GM12874 (cell line): ENCODE measurements around the gene PFKFB2.

Experiments
- CTCF ChIP-seq: IDR thresholded peaks from 2 replicates; pipeline ENCODE4 v1.5.1; 2011; ENCODE audit warnings: low read depth, mild to moderate bottlenecking, control low read depth, low read length, moderate library complexity; ENCODE audit not compliant: insufficient read depth

The PFKFB2 gene

GRCh38 chr1:207063014-207063413, 9.9 kb downstream of the PFKFB2 start:
- TF ChIP-seq CTCF = no peak

- no peak for TF ChIP-seq CTCF
These were observed 11.5 kb downstream of the PFKFB2 start for GRCh38 chr1:207064561-207064960.

GRCh38 chr1:207067185-207067584, 14.1 kb downstream of the PFKFB2 start:
- no peak for TF ChIP-seq CTCF

- TF ChIP-seq CTCF = no peak
These were observed 14.6 kb downstream of the PFKFB2 start for GRCh38 chr1:207067665-207068064.

GRCh38 chr1:207069061-207069460, 16.0 kb downstream of the PFKFB2 start:
- no peak for TF ChIP-seq CTCF

GRCh38 chr1:207069858-207070506, 16.9 kb downstream of the PFKFB2 start:
- no peak for TF ChIP-seq CTCF

DNA sequence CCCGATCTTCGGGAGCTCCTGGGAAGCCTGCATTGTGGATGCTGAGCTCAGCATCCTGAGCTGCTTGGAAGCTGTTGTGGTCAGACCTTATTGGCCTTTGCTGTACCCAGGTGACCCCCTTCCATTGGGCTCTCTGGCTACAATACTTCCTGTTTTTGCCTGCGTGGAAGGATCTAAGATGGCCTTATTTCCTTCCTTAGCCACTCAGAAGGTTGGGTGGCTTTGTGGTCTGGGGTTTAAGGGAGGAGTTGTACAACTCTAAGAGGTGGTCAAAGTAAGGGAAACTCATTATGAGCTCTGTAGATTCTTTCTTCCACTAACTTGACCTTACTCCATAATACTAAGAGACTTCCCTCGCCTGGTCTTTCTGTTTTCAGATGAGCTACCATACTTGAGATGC, 17.7 kb downstream of the PFKFB2 start:
- TF ChIP-seq CTCF = no peak
